Measurements from ENCODE around the gene RAB32.
"Not testable (repeated sequence)": the region's sequence is repeated elsewhere in the genome, so short reads cannot be mapped to it uniquely, and the experiment has no call there.

The RAB32 gene

DNA sequence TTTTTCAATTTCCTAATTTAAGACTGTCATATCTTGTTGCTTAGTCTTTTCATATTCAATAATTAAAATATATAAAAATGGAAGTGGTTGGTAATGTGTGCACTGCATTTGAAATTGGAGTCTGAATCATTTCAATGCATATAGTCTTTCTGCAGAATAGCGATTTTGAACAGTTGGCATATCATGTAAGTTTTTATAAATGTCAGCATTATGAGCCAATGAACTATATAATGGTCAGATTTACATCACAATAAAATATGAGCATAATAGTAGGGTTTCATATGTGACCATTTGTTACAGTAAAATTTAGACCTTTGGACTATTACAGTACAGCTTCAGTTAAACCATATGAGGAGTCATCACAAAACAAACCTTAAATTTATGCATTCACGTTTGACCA is 4.3 kb downstream of the RAB32 start:
- H3K4me1 ChIP-seq (ENCODE audit: insufficient read depth, low read length) = peaks cover 39% of the 10 kb centered on the region

DNA sequence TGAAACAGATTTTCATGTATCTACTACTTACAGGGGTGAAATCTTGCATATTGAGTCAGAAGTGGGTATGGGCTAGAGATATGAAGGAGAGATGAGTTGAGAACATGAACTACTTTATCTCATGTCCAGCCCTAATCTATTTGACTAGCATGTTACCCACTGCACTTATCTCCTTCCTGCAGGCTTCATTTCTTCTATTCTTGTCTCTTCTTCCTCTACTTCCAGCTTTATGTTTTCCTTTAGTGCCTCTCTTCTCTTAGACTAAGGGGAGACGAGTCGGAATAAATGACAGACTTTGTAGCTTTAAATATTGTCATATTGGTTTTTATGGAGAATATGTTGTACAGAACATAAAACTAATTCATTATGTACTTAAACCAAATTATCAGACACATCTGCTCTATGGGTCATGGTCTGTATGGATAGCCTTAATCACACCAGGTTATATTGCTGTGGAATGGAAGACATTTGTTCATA is 5.3 kb downstream of the RAB32 start:
- Histone ChIP-seq H3K4me1 (ENCODE audit: insufficient read depth, low read length) (peaks cover 37% of the 10 kb centered on the region), H3K9ac (ENCODE audit: low read length) (no peak overlapping the region), H3K36me3 (ENCODE audit: insufficient read depth, low read length) (peaks cover 18% of the 10 kb centered on the region), H3K27me3 (ENCODE audit: control insufficient read depth in 1 of 2, insufficient read depth in 2 of 2, low read length in 2 of 2) (no peaks in the 10 kb centered on the region), H3K4me3 (ENCODE audit: low read depth in 1 of 2, low read length in 2 of 2) (no peak overlapping the region), H3K27ac (ENCODE audit: low read depth, low read length) (no peak overlapping the region), H3K9me3 (ENCODE audit: low read length) (no peaks in the 10 kb centered on the region)

More for the DNA sequence above, 4.3 kb downstream of the RAB32 start:
- Histone ChIP-seq H3K27me3 (ENCODE audit: control insufficient read depth in 1 of 2, insufficient read depth in 2 of 2, low read length in 2 of 2) (no peaks in the 10 kb centered on the region), H3K4me3 (ENCODE audit: low read depth in 1 of 2, low read length in 2 of 2) (no peak overlapping the region), H3K27ac (ENCODE audit: low read depth, low read length) (no peak overlapping the region), H3K36me3 (ENCODE audit: insufficient read depth, low read length) (peaks cover 14% of the 10 kb centered on the region), H3K9me3 (ENCODE audit: low read length) (no peaks in the 10 kb centered on the region), H3K9ac (ENCODE audit: low read length) (no peak overlapping the region)

GRCh38 chr6:146550911-146551310 is 7.3 kb downstream of the RAB32 start:
- Histone ChIP-seq H3K9ac (ENCODE audit: low read length) (no peak overlapping the region), H3K4me1 (ENCODE audit: insufficient read depth, low read length) (peaks cover 26% of the 10 kb centered on the region), H3K36me3 (ENCODE audit: insufficient read depth, low read length) (peaks cover 29% of the 10 kb centered on the region), H3K27ac (ENCODE audit: low read depth, low read length) (no peak overlapping the region), H3K27me3 (ENCODE audit: control insufficient read depth in 1 of 2, insufficient read depth in 2 of 2, low read length in 2 of 2) (no peaks in the 10 kb centered on the region), H3K4me3 (ENCODE audit: low read depth in 1 of 2, low read length in 2 of 2) (no peak overlapping the region), H3K9me3 (ENCODE audit: low read length) (no peaks in the 10 kb centered on the region)

DNA sequence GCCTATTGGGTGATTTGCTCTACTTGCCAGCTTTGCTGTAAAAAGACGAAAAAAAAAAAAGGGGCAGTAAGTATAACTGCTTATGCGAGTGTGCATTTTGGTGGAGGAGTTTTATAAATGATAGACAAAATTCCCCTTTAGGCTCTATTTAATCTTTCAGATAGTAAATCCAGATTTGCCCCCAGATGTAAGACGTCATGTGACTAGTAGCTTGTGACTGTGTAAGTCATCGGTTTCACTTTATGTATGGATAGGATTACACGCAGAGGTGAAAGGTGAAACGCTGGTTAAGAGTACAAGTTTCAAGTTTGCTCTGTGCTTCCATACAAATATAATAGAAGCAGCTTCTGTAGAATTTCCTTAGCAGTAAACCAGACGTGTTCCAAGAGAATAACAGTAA is 7.9 kb downstream of the RAB32 start:
- Histone ChIP-seq H3K4me3 (ENCODE audit: low read depth in 1 of 2, low read length in 2 of 2) (no peak overlapping the region), H3K9me3 (ENCODE audit: low read length) (no peaks in the 10 kb centered on the region), H3K4me1 (ENCODE audit: insufficient read depth, low read length) (peaks cover 20% of the 10 kb centered on the region), H3K9ac (ENCODE audit: low read length) (no peak overlapping the region), H3K36me3 (ENCODE audit: insufficient read depth, low read length) (peaks cover 29% of the 10 kb centered on the region), H3K27me3 (ENCODE audit: control insufficient read depth in 1 of 2, insufficient read depth in 2 of 2, low read length in 2 of 2) (no peaks in the 10 kb centered on the region), H3K27ac (ENCODE audit: low read depth, low read length) (no peak overlapping the region)

GRCh38 chr6:146553377-146554135 is 9.9 kb downstream of the RAB32 start:
- no peaks in the 10 kb centered on the region for H3K9me3 ChIP-seq (ENCODE audit: low read length)
- H3K27ac ChIP-seq (ENCODE audit: low read depth, low read length) = no peak overlapping the region
- H3K36me3 ChIP-seq (ENCODE audit: insufficient read depth, low read length) = peaks cover 29% of the 10 kb centered on the region
- H3K4me3 ChIP-seq (ENCODE audit: low read depth in 1 of 2, low read length in 2 of 2) = no peak overlapping the region
- H3K27me3 ChIP-seq (ENCODE audit: control insufficient read depth in 1 of 2, insufficient read depth in 2 of 2, low read length in 2 of 2) = no peaks in the 10 kb centered on the region
- H3K9ac ChIP-seq (ENCODE audit: low read length) = no peak overlapping the region
- H3K4me1 ChIP-seq (ENCODE audit: insufficient read depth, low read length) = peaks cover 6% of the 10 kb centered on the region

GRCh38 chr6:146560607-146561006 is 17.0 kb downstream of the RAB32 start:
- Histone ChIP-seq H3K27ac (ENCODE audit: low read depth, low read length) (no peak overlapping the region), H3K4me1 (ENCODE audit: insufficient read depth, low read length) (no peaks in the 10 kb centered on the region), H3K9ac (ENCODE audit: low read length) (no peak overlapping the region), H3K36me3 (ENCODE audit: insufficient read depth, low read length) (no peaks in the 10 kb centered on the region), H3K4me3 (ENCODE audit: low read depth in 1 of 2, low read length in 2 of 2) (no peak overlapping the region), H3K9me3 (ENCODE audit: low read length) (no peaks in the 10 kb centered on the region), H3K27me3 (ENCODE audit: control insufficient read depth in 1 of 2, insufficient read depth in 2 of 2, low read length in 2 of 2) (no peaks in the 10 kb centered on the region)

GRCh38 chr6:146566661-146567060 is 23.0 kb downstream of the RAB32 start:
- H3K4me3 ChIP-seq (ENCODE audit: low read depth in 1 of 2, low read length in 2 of 2); H3K9me3 ChIP-seq (ENCODE audit: low read length); H3K4me1 ChIP-seq (ENCODE audit: insufficient read depth, low read length); H3K27ac ChIP-seq (ENCODE audit: low read depth, low read length); H3K27me3 ChIP-seq (ENCODE audit: control insufficient read depth in 1 of 2, insufficient read depth in 2 of 2, low read length in 2 of 2); H3K36me3 ChIP-seq (ENCODE audit: insufficient read depth, low read length); H3K9ac ChIP-seq (ENCODE audit: low read length): not testable (repeated sequence)

DNA sequence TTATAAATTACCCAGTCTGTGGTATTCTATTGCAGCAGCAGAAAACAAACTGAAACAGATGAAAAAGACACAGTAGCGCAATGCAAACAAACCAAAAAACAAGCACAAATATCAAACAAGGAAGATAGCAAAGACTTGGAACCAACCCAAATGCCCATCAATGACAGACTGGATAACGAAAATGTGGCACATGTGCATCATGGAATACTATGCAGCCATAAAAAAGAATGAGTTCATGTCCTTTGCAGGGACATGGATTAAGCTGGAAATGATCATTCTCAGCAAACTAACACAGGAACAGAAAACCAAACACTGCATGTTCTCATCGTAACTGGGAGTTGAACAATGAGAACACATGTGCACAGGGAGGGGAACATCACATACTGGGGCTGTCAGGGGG is 25.0 kb downstream of the RAB32 start:
- H3K9ac ChIP-seq (ENCODE audit: low read length); H3K36me3 ChIP-seq (ENCODE audit: insufficient read depth, low read length); H3K4me3 ChIP-seq (ENCODE audit: low read depth in 1 of 2, low read length in 2 of 2); H3K27me3 ChIP-seq (ENCODE audit: control insufficient read depth in 1 of 2, insufficient read depth in 2 of 2, low read length in 2 of 2); H3K4me1 ChIP-seq (ENCODE audit: insufficient read depth, low read length); H3K9me3 ChIP-seq (ENCODE audit: low read length); H3K27ac ChIP-seq (ENCODE audit: low read depth, low read length): not testable (repeated sequence)

- no peaks in the 10 kb centered on the region for H3K9me3 ChIP-seq (ENCODE audit: low read length)
- no peaks in the 10 kb centered on the region for H3K4me1 ChIP-seq (ENCODE audit: insufficient read depth, low read length)
These were observed 30.6 kb downstream of the RAB32 start for GRCh38 chr6:146574211-146574610.

DNA sequence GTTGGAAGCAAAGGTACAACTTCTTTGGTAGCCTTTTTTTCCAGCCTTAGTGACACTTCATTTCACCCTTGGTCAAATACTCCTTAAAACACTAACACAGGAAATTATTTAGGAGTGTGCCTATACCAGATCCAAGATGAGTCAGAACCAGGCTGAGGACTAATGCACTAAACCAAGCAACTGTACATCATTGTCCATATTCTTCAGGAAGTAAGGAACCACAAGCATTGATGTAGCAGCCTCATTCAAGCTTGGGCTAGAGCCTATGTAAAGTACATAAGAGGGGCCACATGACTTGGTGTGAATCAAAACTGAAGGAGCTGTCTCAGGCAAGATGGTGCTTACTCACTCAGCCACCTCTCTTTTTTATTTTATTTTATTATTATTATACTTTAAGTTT is 34.4 kb downstream of the RAB32 start:
- H3K9ac ChIP-seq (ENCODE audit: low read length) = no peak overlapping the region
- H3K4me1 ChIP-seq (ENCODE audit: insufficient read depth, low read length) = no peaks in the 10 kb centered on the region
- H3K36me3 ChIP-seq (ENCODE audit: insufficient read depth, low read length) = no peaks in the 10 kb centered on the region
- no peak overlapping the region for H3K27ac ChIP-seq (ENCODE audit: low read depth, low read length)
- H3K27me3 ChIP-seq (ENCODE audit: control insufficient read depth in 1 of 2, insufficient read depth in 2 of 2, low read length in 2 of 2) = no peaks in the 10 kb centered on the region
- H3K9me3 ChIP-seq (ENCODE audit: low read length) = no peaks in the 10 kb centered on the region
- H3K4me3 ChIP-seq (ENCODE audit: low read depth in 1 of 2, low read length in 2 of 2) = no peak overlapping the region

More at GRCh38 chr6:146574211-146574610, 30.6 kb downstream of the RAB32 start:
- H3K27ac ChIP-seq (ENCODE audit: low read depth, low read length) = no peak overlapping the region
- H3K36me3 ChIP-seq (ENCODE audit: insufficient read depth, low read length) = no peaks in the 10 kb centered on the region
- H3K9ac ChIP-seq (ENCODE audit: low read length) = no peak overlapping the region
- H3K4me3 ChIP-seq (ENCODE audit: low read depth in 1 of 2, low read length in 2 of 2) = no peak overlapping the region
- no peaks in the 10 kb centered on the region for H3K27me3 ChIP-seq (ENCODE audit: control insufficient read depth in 1 of 2, insufficient read depth in 2 of 2, low read length in 2 of 2)

GRCh38 chr6:146581968-146582367 is 38.3 kb downstream of the RAB32 start:
- Histone ChIP-seq H3K27ac (ENCODE audit: low read depth, low read length) (no peak overlapping the region), H3K27me3 (ENCODE audit: control insufficient read depth in 1 of 2, insufficient read depth in 2 of 2, low read length in 2 of 2) (no peaks in the 10 kb centered on the region), H3K4me1 (ENCODE audit: insufficient read depth, low read length) (no peaks in the 10 kb centered on the region), H3K4me3 (ENCODE audit: low read depth in 1 of 2, low read length in 2 of 2) (no peak overlapping the region), H3K9me3 (ENCODE audit: low read length) (no peaks in the 10 kb centered on the region), H3K9ac (ENCODE audit: low read length) (no peak overlapping the region), H3K36me3 (ENCODE audit: insufficient read depth, low read length) (no peaks in the 10 kb centered on the region)

GRCh38 chr6:146582857-146583256 is 39.2 kb downstream of the RAB32 start:
- no peaks in the 10 kb centered on the region for H3K4me1 ChIP-seq (ENCODE audit: insufficient read depth, low read length)
- H3K4me3 ChIP-seq (ENCODE audit: low read depth in 1 of 2, low read length in 2 of 2) = no peak overlapping the region
- no peaks in the 10 kb centered on the region for H3K27me3 ChIP-seq (ENCODE audit: control insufficient read depth in 1 of 2, insufficient read depth in 2 of 2, low read length in 2 of 2)
- H3K27ac ChIP-seq (ENCODE audit: low read depth, low read length) = no peak overlapping the region
- H3K9me3 ChIP-seq (ENCODE audit: low read length) = no peaks in the 10 kb centered on the region
- no peak overlapping the region for H3K9ac ChIP-seq (ENCODE audit: low read length)
- no peaks in the 10 kb centered on the region for H3K36me3 ChIP-seq (ENCODE audit: insufficient read depth, low read length)

All from muscle layer of colon (tissue), 2 donors.